Stimulated activated CD4-positive, alpha-beta T cell treated with anti-CD3 and anti-CD28 coated beads, Interleukin-1b, Interleukin-23, amount 100 ng/mL, for 1 hour (primary cell): ENCODE results near the gene PDPK1.
A peak's percentile ranks its signal among the peaks of the same experiment; 100 is the strongest.
"Not testable (repeated sequence)": the region's sequence is repeated elsewhere in the genome, so short reads cannot be mapped to it uniquely, and the experiment has no call there.

Experiments
- DNase-seq, 2 donors: peaks; one replicate each; pipeline ENCODE4 v3.0.0-alpha.2; 2020; ENCODE audit warnings: low read depth in 2 of 2

Gene PDPK1

DNA sequence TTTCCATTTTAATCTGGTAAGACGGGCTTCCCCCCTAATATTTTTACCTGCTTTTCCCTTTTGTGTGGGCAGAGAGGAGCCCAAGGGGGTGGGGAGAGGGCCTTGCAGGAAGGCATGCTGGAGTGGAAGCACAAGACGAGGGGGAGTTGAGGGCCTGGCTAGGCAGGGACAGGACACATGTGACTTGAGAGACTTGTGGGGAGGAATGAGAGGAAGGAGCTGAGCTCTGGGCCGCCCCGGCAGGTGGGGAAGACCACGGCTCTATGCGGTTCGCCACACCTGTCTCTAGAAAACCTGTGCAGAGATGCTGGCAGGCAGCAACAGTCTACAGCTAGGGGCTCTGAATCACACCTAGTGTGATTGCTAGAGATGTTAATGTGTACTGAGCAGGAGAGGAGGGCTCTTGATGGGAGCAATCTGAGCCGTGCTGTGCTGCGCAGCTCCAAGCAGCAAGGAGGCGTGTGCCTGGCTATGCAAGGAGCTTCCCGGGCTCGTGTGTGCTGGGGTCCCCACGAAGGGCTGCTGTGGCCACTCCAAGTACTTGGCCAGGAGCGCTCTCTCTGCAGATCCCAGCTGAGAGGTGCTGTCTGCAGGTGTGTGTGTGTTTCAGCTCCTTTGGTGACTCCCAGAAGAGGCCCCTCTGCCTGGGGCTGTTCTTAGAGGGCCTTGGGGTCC, 50.2 kb downstream of the PDPK1 start:
- DNase-seq: no peak

DNA sequence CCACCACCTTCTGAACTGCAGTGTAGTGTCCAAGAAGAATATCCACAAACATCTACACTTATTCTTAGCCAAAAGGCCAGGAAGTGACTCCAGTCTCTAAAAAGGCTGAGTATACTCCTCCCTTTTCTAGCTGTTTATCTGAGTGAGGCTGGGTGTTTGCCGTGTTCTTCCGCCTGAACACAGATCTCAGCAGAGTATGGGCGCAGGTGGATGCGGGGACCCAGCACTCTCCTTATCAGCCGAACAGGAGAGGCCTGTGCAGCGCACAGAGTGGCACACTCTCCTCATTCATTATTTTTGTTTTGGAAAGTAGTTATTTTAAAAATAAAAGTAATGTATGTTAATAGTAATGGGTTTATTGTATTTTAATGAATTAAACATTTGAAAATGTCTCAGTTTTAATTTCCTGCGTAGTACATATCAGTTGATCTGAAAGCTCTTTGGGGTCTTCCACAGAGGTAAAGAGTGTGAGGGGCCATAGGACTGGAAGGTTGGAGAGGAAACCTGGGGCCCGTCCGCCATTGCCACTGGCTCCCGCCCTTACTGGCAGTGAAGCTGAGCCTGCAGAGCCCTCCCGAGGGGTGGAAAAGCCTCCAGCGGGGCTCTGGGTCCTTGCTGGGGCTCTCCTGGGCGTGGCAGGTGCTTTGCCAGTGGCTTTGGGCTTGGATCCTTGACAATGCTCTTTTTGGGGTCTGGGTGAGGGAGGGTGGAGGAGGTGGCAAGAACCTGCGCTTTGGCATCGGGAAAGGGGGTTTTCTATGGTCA, 53.8 kb downstream of the PDPK1 start:
- DNase-seq: no peak

DNA sequence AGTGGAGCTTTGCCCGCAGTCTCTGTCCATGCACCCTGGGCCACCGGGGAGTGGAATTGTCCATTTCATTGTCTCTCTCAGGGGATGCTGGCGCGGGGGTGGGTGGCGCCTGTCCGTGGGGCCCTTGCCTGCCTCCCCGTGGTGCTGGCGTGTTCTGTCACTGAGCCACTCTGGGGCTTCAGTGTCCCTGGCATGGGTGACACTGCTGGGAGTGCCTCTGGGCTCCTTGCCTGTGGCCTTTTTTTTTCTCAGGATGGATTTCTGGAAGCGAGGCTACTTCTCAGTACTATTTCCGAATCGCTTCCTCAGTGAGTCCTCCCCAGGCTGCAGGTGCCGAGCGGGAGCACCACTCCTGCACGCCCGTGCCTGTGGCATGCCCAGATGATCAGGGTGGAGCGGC, 55.0 kb downstream of the PDPK1 start:
- DNase-seq: no peak

DNA sequence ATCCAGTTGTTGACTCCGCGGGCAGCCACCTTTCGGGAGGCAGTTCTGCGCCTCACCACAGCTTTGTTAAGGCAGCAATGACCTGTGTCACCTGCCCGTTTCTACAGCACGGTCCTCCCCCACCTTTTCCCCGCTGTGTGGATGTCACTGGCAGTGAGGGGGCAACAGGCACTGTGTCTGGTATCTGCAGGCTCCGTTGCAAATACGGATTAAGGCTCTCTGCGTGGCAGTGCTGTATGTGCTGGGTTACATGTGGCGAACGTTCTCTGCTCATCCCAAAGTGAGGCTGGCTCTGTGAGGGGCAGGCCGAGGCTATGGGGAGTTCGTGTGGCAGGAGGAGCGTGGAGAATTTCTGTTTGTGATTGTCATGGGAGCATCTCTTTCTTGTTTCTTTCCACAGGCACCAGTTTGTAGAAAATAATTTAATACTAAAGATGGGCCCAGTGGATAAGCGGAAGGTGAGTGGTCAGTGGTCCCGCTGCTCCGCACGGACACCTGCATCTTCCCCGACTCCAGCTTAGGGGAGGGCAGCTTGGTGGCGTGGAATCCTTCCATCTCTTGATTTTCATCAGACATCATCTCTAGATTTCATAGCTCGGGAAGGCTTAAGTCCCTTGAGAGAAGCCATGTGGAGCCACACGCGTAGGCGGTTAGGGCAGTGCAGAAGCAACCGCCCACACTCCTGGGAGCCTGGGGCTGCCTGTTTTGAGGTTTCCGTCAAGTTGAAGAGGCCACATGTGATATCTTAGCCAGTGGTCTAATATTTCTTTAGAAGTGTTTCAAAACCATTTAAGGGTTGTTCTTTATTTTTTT, 57.8 kb downstream of the PDPK1 start:
- DNase-seq: no peak

DNA sequence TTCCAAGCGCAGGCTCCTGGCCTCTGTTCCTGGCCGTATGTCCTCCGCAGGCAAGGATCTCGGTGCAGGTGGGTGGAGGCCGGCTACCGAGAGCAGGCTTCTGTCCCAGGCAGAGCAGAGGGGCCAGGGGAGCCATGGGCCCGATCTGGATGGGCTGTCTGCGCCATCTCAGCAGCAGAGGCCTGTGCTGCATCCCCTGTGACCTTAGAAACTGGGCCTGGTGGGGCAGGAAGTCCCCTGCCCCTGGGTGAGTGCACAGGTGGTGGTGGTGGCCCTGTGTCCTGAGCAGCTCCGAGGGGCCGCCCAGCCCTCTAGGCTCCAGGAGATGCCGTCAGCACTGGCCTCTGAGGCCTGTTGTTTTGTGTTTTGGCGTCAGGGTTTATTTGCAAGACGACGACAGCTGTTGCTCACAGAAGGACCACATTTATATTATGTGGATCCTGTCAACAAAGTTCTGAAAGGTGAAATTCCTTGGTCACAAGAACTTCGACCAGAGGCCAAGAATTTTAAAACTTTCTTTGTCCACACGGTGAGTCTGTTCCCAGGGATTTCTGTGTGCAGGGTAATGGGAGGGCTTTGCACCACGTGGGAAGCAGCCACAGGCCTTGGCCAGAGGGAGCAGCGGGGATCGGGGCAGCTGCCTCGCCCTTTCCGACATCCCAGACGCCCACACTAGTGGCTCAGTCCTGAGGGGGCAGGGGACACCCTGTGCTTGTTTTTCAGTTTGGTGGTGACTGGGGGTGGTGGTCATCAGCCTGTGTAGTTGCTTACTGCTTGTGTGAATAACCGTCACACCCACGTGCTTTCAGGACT, 59.1 kb downstream of the PDPK1 start:
- DNase-seq: no peak

DNA sequence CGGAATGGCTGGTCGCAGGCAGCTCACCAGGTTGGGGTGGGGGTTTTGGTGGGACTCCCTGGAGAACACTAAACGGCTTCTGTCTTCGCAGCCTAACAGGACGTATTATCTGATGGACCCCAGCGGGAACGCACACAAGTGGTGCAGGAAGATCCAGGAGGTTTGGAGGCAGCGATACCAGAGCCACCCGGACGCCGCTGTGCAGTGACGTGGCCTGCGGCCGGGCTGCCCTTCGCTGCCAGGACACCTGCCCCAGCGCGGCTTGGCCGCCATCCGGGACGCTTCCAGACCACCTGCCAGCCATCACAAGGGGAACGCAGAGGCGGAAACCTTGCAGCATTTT, 59.7 kb downstream of the PDPK1 start:
- no peak for DNase-seq

DNA sequence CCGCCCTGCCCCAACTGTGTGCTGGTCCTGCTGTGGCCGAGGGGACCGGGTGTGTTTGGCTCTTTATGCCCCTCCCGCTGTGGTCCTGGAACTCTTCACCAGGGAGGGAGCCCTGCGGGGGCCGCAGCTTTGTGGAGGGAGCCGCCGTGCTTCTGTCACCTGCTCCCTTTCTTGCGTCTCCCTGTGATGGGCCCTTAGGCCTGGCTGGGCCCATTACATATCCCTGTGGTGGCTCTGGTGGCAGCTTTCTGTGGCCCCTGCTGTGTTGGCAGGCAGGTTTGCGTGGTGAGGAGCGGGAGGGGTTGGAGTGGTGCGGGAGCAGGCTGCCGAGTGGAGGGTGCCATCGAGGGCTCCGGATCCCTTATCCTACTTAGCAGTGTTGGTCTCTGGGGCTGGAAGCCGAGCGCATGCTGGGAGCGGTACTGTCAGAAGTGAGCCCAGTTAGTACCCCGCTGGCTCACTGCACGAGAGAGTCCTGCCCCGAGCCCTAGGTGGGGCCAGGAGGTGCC, 60.4 kb downstream of the PDPK1 start:
- DNase-seq: no peak

DNA sequence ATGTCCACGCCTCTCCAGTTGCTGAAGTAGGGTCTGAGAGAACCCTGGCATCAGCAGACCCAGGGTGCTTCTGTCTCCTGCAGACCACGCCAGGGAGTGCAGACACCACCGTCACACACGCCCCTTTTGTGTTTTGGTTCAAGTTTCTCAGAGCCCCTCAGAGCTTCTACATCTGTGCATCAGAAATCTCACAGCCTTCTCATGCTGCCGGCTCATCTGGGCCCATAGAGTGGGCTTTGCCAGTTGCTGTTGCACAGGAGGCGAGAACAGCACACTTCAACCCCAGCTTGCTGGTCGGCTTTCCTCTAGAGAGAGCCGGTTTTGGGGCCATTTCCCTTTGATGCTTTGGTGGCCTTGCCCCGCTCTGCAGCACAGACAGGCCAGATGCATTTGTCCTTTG, 60.9 kb downstream of the PDPK1 start:
- DNase-seq: no peak

DNA sequence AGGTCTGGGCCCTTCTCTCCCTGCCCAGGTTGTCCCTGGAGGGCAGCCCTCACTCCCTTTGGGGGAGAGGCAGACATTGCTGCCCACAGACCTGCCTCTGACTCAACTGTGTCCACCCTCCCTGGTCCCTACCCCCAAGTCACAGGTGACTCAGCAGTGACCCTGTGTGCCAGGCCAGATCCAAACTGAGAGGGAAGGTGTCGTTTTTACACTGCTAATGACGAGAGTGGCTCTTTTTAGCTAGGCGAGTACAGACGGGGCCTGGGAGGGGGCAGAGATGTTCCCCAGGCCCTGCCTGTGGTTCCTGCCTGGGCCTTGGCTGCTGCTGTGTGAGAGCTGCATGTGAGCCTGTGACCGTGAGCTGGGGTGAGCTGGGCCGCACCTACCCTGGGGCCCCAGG, 61.3 kb downstream of the PDPK1 start:
- not testable (repeated sequence) for DNase-seq

DNA sequence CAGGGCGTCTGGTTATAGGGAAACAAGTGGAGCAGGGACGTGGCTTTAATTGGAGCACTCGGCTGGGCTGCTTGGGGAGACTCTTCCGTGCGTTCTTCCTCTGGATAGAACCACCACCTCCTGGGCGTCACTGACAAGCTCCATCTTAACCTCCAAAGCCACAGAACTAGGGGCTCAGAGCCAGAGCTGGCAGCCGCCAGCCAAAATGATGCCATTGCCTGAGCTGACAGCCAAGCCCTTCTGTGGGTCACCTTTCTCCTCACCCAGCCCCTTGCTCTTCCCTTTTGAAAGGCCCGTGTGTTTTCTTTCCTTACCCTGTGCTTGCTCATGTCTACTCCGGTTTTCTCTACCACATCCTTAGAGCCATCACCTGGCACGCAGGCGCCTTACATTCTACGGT, 62.0 kb downstream of the PDPK1 start:
- DNase-seq: not testable (repeated sequence)

DNA sequence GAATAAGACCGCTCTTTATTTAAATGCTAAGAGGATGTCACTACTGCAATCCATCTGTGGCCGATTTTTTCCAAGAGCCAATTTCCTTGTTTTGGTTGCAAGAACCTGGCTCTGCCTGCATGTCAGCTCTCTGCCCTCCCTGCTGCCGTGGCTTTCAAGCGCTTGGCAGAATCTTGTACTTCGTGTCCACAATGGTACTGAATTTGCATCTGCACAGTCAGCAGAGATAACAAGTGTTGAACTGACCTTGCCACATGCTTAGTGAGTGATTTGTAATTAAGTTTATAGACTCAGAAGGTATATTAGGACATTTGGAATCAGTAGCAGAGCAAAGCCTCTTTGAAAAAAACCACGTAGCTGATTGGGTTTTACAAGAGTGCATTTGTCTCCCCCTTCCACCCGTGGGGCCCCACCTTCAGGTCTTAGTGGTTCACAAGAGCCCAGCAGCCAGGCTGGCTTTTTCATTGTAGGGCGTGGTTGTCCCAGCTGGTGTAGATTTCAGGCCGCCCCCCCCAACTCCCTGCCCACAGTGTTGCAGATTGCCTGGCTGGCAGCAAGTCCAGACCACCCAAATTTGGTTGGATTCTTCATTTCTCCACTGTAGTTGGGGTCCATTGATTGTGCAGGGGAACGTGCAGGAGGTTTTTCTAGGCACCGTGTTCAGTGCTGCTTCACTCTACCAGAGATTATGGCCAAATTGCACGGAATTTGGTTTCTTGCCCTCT, 63.6 kb downstream of the PDPK1 start:
- DNase-seq: not testable (repeated sequence)

DNA sequence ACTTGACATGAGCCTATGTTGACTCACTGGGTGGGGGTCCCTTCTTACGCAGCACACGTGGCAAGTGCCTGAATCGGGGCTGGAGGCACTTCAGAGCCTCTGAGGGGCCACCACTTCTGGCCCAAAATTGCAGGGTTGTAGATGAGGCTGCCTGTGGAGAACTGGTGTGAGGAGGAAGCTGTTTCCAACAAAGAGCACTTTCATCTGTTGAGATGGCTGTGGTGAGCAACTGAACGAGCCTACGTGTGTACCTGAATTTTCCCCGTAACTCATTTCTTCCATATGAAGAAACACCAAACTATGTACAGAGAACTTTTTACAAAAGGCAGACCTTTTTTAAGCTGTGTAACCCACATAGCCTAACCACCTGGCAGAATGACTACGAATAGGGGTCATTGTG, 64.4 kb downstream of the PDPK1 start:
- not testable (repeated sequence) for DNase-seq

DNA sequence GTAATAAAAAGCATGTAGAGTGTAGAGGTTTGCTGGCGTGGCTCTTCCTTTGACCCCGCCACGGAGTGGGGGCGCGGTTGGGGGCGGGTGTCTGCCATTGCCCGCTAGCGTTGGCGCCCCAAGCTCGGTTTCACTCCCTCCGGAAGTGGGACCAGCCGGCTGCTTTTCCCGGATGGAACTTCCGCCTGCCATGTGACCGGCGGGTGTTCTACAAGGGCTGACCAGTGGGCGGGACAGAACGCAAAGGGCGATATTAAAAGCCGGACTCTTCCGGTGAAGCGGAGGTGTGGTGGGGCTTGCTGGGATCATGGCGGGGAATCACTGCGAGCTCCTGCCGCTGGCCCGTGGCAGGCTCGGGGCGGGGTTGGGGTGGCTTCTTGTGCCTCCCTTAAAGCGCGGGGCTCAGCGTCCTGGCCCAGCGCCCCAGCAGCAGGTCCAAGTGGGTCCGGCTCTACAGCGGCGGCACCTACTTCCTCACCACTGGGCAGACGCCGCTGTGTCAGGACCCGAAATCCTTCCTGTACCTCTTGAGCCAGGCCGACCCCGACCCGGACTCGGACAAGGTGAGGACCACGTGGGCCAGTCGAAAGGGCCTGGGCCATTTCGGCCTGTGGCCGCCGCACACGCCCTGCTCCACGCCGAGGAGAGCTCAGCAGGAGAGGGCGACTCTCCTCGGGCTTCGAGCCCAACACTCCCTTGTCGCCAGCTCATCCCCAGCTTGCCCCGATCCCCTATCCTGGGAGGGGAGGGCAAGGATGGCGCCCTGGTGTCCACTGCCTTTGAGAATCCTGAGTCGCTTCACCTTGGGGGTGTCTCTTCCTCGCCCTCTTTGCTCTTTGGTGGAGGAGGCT, 65.6 kb downstream of the PDPK1 start:
- DNase-seq: peak; percentile 41 to 69

DNA sequence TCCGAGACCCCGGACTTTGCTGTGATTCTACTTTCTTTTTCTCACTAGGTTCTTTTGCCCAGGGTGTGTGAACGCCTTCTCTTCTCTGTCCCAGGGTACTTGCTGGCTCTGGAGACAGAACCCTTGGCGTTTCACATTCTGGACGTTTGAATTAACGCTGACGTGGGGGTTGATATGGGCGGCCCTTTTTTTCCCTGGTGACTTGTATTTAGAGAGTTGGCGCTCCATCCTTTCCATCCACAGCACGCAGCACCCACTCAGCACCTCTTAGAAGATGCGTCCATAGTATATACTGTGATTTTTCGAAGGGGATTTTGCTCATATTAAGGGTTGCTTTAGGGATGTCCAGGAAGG, 66.2 kb downstream of the PDPK1 start:
- DNase-seq: not testable (repeated sequence)

DNA sequence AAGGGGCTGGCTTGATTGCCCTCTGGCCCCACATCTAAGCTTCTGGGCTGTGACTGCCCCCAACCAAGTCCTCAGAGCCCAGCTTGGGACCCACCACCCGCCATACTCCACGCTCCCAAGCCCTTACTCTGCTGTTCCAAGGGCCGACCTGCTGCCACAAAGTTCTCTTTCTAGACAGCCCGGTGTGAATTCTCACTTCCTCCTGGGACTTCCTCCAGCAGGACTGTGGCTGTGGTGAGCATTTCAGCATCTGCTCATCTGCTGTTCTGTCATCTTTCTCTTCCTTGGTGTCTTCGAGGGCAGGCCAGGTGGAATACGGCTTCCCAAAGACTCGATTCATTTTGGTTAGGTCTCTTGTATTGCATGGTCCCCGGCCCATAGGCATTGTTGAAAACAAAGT, 69.0 kb downstream of the PDPK1 start:
- DNase-seq: not testable (repeated sequence)

DNA sequence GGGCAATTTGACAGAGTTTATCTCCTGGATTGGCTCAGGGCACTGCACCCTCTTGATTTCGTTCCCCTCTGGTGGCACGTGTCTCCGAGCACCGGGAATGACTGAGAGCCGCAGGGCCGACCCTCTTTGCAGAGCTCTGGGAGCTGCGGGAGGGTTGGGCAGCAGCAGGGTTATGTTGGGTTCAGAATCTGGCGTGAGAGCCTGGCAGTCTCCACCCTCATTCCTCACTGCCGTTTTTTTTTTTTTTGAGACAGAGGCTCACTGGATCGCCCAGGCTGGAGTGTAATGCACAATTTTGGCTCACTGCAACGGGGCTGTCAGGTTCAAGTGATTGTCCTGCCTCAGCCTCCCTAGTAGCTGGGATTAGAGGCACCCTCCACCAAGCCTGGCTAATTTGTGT, 71.5 kb downstream of the PDPK1 start:
- DNase-seq: not testable (repeated sequence)

DNA sequence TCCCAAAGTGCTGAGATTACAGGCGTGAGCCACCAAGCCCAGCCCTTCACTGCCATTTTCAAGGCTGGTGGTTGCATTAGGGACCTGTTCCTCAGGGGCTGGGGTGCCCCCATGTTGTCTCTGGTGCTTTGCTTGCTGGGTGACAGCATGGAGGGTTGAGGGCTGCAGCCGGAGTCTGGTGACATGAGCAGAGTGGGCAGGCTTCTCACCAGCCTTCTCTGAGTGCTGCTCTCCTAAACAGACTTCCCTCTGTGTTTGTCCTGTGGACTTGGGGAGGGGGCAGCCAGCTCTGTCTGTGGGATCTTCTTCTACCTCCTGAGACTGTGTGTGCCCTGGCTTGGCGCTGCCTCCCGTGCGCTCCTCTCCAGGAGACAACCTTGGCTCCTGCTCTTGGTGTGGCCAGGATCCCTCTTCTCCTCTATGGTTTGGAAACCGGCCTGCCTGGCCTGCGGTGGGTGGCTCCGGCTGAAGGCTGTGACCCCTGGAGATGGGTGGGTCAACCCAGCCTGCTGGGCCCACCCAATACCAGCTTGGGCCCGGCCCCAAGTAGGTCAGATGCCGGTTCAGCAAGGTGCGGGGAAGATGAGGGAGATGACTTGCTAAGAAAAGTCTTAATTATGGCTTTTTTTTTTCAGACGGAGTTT, 72.1 kb downstream of the PDPK1 start:
- DNase-seq: no peak

DNA sequence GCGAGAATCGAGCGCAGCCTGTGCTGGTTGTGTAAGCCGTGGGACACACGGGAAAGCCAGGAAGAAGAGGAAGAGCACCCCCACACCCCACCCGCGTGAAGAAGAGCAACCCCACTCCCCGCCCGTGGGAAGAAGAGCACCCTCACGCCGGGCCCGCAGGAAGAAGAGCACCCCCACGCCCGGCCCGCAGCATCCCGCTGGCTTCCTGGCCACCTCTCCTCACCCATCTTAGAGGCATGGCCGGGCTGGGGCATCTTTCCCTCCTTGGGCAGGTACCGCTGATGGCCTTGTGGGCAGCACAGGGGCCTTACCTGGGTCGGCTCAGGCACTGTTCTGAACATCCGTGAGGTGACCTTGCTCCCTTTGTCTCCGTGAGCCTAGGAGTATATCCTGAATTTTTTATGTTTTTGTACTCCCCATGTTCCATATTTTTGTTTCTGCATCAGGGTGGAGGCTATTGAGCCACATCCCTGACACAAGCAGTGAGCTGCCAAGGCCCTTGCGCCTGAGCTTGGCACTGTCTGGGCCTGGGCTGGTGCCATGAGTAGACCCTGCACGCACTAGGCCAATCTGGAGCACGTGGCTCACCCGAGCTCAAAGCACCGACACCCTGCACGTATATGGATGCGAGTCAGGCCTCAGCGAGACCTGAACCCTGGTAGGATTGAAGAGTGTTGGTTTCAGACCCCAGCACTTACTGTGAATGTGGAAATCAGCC, 73.1 kb downstream of the PDPK1 start:
- no peak for DNase-seq

DNA sequence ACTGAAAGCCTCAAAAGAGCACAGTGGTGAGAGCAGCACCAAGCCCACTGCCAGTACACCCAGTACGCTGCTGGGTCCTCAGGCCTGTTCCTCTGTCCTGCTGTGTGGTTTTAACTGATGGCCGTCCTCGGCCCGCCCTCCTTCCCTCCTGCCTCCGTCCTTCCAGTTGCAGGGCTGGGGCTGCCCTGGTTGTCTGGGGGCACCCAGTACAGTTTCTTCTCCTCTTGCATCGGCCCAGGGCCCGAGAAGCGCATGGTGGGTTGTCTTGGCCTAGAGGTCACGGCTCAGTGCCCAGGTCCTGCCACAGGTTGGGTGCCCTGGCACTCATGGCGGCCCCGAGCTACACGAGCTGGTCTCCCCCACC, 73.7 kb downstream of the PDPK1 start:
- no peak for DNase-seq
